HCT116 (cell line): Measurements from ENCODE around the gene PHACTR1. TPM values are rescaled to one million over a fixed set of nuclear protein-coding genes. Genes with fewer than 3 reads are reported as not detected.

Experiments used
- ATAC-seq: fragments of 200-7000 bp; cut with Tn5 transposase; 2 replicates; pipeline ENCODE4 v1.9.1; 2020; ENCODE audit warnings: mild to moderate bottlenecking, moderate library complexity
- BruUV-seq: library from RNA; stranded (reverse); fragments of 400-500 nt; replicated peaks from 2 replicates; lab custom pipeline; 2021; lab: Mats Ljungman, UMichigan
- CTCF ChIA-PET: fragments of 300-600 bp; sonication (Branson Sonifier 250); formaldehyde crosslinking; loops from one replicate; lab custom pipeline; 2021; ENCODE audit warnings: antibody characterized with exemption; lab: Charles Lee
- POLR2A ChIA-PET: fragments of 300-600, 350-600 bp; sonication (Branson Sonifier 250); formaldehyde crosslinking; loops from one replicate; lab custom pipeline; 2021; ENCODE audit warnings: antibody characterized with exemption; lab: Charles Lee
- RAD21 ChIA-PET, 2 experiments: fragments of 300-600 bp; sonication (Branson Sonifier 250); formaldehyde crosslinking; loops; one replicate each; lab custom pipeline; 2023; ENCODE audit warnings: low total read pairs in 2 of 2; ENCODE audit not compliant: uncharacterized antibody in 2 of 2, unreplicated experiment in 2 of 2, low non-redundant PET in 1 of 2; lab: Charles Lee
- DNase-seq: peaks from one replicate; pipeline ENCODE4 v3.0.0-alpha.2; 2010; ENCODE audit warnings: low read depth, low spot score
- H2AFZ ChIP-seq: fragments of 200-600 bp; shearing (Covaris generic), sonication (generic); 2 replicates; pipeline ENCODE4 v1.6.1; 2017; ENCODE audit warnings: low read depth, mixed run types, mixed read lengths, antibody characterized with exemption, low read length; ENCODE audit not compliant: poor library complexity, severe bottlenecking
- H3K27ac ChIP-seq: 2 replicates; pipeline ENCODE4 v1.5.1; 2012; ENCODE audit warnings: low read depth, low read length
- H3K27me3 ChIP-seq: fragments of 200-600 bp; sonication (generic); 2 replicates; pipeline ENCODE4 v1.6.1; 2016; ENCODE audit warnings: mixed run types, low read length, mixed read lengths; ENCODE audit not compliant: insufficient read depth
- H3K36me3 ChIP-seq, 2 experiments: fragments of 200-500 bp in 1 of 2; fragments of 200-600 bp in 1 of 2; sonication (Bioruptor generic) in 1 of 2; sonication (generic) in 1 of 2; 2 replicates each; pipeline versions ENCODE4 v1.5.1 to v1.6.1; 2014 to 2016; ENCODE audit warnings: low read length in 2 of 2, inconsistent platforms in 1 of 2, mixed read lengths in 1 of 2, mixed run types in 1 of 2; ENCODE audit not compliant: insufficient read depth in 2 of 2, control insufficient read depth in 1 of 2
- H3K4me1 ChIP-seq, 2 experiments: fragments of 200-600 bp in 1 of 2; sonication (generic) in 1 of 2; 2 replicates each; pipeline versions ENCODE4 v1.5.1 to v1.6.1; 2012 to 2017; ENCODE audit warnings: low read length in 2 of 2, inconsistent platforms in 1 of 2, mild to moderate bottlenecking in 1 of 2, mixed read lengths in 1 of 2, mixed run types in 1 of 2, moderate library complexity in 1 of 2; ENCODE audit not compliant: insufficient read depth in 2 of 2, control insufficient read depth in 1 of 2
- H3K4me2 ChIP-seq: fragments of 200-600 bp; sonication (generic); 2 replicates; pipeline ENCODE4 v1.6.1; 2017; ENCODE audit warnings: mixed run types, low read length, mixed read lengths
- H3K4me3 ChIP-seq, 2 experiments: fragments of 200-600 bp in 1 of 2; sonication (generic) in 1 of 2; replicated peaks in 1 of 2; 2 replicates each; pipeline ENCODE4 v1.5.1; 2011 to 2016; ENCODE audit warnings: low read length in 2 of 2, control low read depth in 1 of 2, low read depth in 1 of 2, mild to moderate bottlenecking in 1 of 2, mixed read lengths in 1 of 2, mixed run types in 1 of 2
- H3K79me2 ChIP-seq: fragments of 200-600 bp; sonication (generic); 2 replicates; pipeline ENCODE4 v1.6.1; 2017; ENCODE audit warnings: mild to moderate bottlenecking, mixed run types, low read length, moderate library complexity, mixed read lengths; ENCODE audit not compliant: insufficient read depth
- H3K9ac ChIP-seq: fragments of 200-600 bp; sonication (generic); 2 replicates; pipeline ENCODE4 v1.6.1; 2016; ENCODE audit warnings: low read length, mixed read lengths
- H3K9me2 ChIP-seq: fragments of 200-600 bp; sonication (generic), shearing (Covaris generic); 2 replicates; pipeline ENCODE4 v1.6.1; 2017; ENCODE audit warnings: mixed run types, mild to moderate bottlenecking, moderate library complexity; ENCODE audit not compliant: insufficient read depth
- H3K9me3 ChIP-seq, 2 experiments: fragments of 200-500 bp in 1 of 2; fragments of 200-600 bp in 1 of 2; sonication (Bioruptor generic) in 1 of 2; sonication (generic) in 1 of 2; 2 replicates each; pipeline ENCODE4 v1.6.1; 2014 to 2017; ENCODE audit warnings: low read length in 2 of 2, mixed read lengths in 2 of 2, inconsistent platforms in 1 of 2, low read depth in 1 of 2, mild to moderate bottlenecking in 1 of 2, mixed run types in 1 of 2, moderate library complexity in 1 of 2; ENCODE audit not compliant: control insufficient read depth in 1 of 2, insufficient read depth in 1 of 2
- H4K20me1 ChIP-seq: fragments of 200-600 bp; sonication (generic), shearing (Covaris generic); 2 replicates; pipeline ENCODE4 v1.6.1; 2017; ENCODE audit warnings: mixed run types, mild to moderate bottlenecking, moderate library complexity; ENCODE audit not compliant: insufficient read depth
- CTCF ChIP-seq, 3 experiments: fragments of 200-600 bp in 1 of 3; sonication (generic) in 1 of 3; IDR thresholded peaks in 2 of 3; conservative IDR thresholded peaks in 1 of 3; 2 replicates each; pipeline ENCODE4 v1.5.1; 2012 to 2017; ENCODE audit warnings: low read depth in 2 of 3, low read length in 2 of 3, antibody characterized with exemption in 1 of 3, borderline replicate concordance in 1 of 3, control low read depth in 1 of 3, mild to moderate bottlenecking in 1 of 3, mixed read lengths in 1 of 3, mixed run types in 1 of 3, moderate library complexity in 1 of 3; ENCODE audit not compliant: insufficient read depth in 1 of 3
- EZH2 ChIP-seq: fragments of 200-600 bp; sonication (generic); IDR thresholded peaks from 2 replicates; pipeline ENCODE4 v1.6.1; 2017; ENCODE audit warnings: antibody characterized with exemption, mixed run types
- JUND ChIP-seq: IDR thresholded peaks from 2 replicates; pipeline ENCODE4 v1.6.1; 2012
- ZFX ChIP-seq: fragments of 450-650 bp; IDR thresholded peaks from 2 replicates; pipeline ENCODE4 v1.6.1; 2017
- intact Hi-C: fragments of 100-400 bp; cut with micrococcal nuclease; formaldehyde crosslinking; loops from 2 replicates; pipeline ENCODE4 v1.10.0; 2022
- total RNA-seq: library from RNA; stranded (reverse); gene quantifications from one replicate; pipeline ENCODE4 v1.2.1, GENCODE V29; 2021; ENCODE audit not compliant: unreplicated experiment
- TF ChIP-seq, protein P1 (sequence below): IDR thresholded peaks from 2 replicates; pipeline ENCODE4 v1.6.1; 2012

The PHACTR1 gene
- total RNA-seq, 1 experiment from 2014 or later, result 0.17 TPM

- no peak for DNase-seq
- no peak overlapping the region for H3K4me2 ChIP-seq
- H3K9ac ChIP-seq, result no peak overlapping the region
- no peaks in the 10 kb centered on the region for H3K36me3 ChIP-seq
- H4K20me1 ChIP-seq, result no peaks in the 10 kb centered on the region
- intact Hi-C loops, result no loop called here
- H3K4me1 ChIP-seq, result no peaks in the 10 kb centered on the region
- no peaks in the 10 kb centered on the region for H3K9me3 ChIP-seq
- ChIA-PET RAD21 (no interaction called here), CTCF (interaction anchor here (1.2 kb wide), 1 partner anchor 368 kb away, joined by 3 read pairs; no protein-coding TSS in a partner anchor), POLR2A (no interaction called here)
- H3K27ac ChIP-seq, result no peak overlapping the region
- BruUV-seq, result no TSS peak
- H3K79me2 ChIP-seq, result no peaks in the 10 kb centered on the region
- H2AFZ ChIP-seq, result no peak overlapping the region
- H3K9me2 ChIP-seq, result no peaks in the 10 kb centered on the region
- TF ChIP-seq EZH2 (no peak), ZFX (no peak), JUND (no peak)
- TF ChIP-seq, protein P1, sequence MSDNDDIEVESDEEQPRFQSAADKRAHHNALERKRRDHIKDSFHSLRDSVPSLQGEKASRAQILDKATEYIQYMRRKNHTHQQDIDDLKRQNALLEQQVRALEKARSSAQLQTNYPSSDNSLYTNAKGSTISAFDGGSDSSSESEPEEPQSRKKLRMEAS, result no peak
- H3K27me3 ChIP-seq, result no peaks in the 10 kb centered on the region
- no peak for ATAC-seq
- no peak overlapping the region for H3K4me3 ChIP-seq
Observed at GRCh38 chr6:13278991-13279390, 562.4 kb downstream of the PHACTR1 start.

DNA sequence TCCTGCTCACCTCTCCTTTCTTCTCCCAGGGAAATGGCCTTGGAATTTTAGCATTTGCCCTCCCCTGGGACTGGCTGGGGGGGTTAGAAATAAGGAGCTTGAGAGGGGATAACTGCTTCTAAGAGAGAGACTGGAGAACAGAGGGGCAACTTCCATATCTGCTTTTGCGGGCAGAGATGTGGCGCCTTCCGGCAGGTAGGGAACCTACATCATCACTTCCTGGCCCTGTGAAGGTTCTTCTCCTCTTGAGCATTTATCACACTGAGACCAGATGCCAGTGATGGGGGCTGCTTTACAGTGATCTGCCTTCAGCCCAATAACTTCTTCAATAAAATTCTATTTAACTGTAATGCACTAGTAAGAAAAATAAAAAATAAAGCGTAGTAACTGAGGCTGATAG lies 563.7 kb downstream of the PHACTR1 start:
- intact Hi-C loops, result no loop called here
- no peaks in the 10 kb centered on the region for H3K79me2 ChIP-seq
- ChIA-PET CTCF (no interaction called here), POLR2A (no interaction called here), RAD21 (no interaction called here)
- no peaks in the 10 kb centered on the region for H3K36me3 ChIP-seq
- no TSS peak for BruUV-seq
- no peak overlapping the region for H3K4me2 ChIP-seq
- DNase-seq (no peak), ATAC-seq (no peak)
- no peaks in the 10 kb centered on the region for H3K4me1 ChIP-seq
- H3K9ac ChIP-seq, result no peak overlapping the region
- no peaks in the 10 kb centered on the region for H3K9me2 ChIP-seq
- no peak overlapping the region for H3K27ac ChIP-seq
- no peaks in the 10 kb centered on the region for H3K9me3 ChIP-seq
- no peaks in the 10 kb centered on the region for H3K27me3 ChIP-seq
- no peak for TF ChIP-seq CTCF (IDR thresholded peaks at IDR 0.05 in 2 of 3, conservative IDR thresholded peaks at IDR 0.05 in 1 of 3; ENCODE audit: borderline replicate concordance in 1 of 3, insufficient read depth in 1 of 3, low read depth in 2 of 3, low read length in 2 of 3)
- H2AFZ ChIP-seq, result no peak overlapping the region
- no peak overlapping the region for H3K4me3 ChIP-seq
- no peaks in the 10 kb centered on the region for H4K20me1 ChIP-seq
